PC-9 (cell line): ENCODE data around the gene IL16. TPM values are rescaled to one million over a fixed set of nuclear protein-coding genes. Genes with fewer than 3 reads are reported as not detected.

ENCODE experiments used
- BruUV-seq: library from RNA; stranded (reverse); fragments of 400-500 nt; replicated peaks from 2 replicates; lab custom pipeline; 2021; lab: Mats Ljungman, UMichigan
- CTCF ChIA-PET: fragments of 300-600 bp; sonication (Branson Sonifier 250); formaldehyde crosslinking; loops from one replicate; lab custom pipeline; 2022; ENCODE audit warnings: antibody characterized with exemption; lab: Charles Lee
- POLR2A ChIA-PET: fragments of 300-600 bp; sonication (Branson Sonifier 250); formaldehyde crosslinking; loops from one replicate; lab custom pipeline; 2022; ENCODE audit warnings: antibody characterized with exemption; ENCODE audit not compliant: unreplicated experiment; lab: Charles Lee
- DNase-seq, 2 experiments: peaks; one replicate each; pipeline versions ENCODE4 v3.0.0 to v3.0.0-alpha.2; 2015 to 2022; ENCODE audit warnings: mixed read lengths in 1 of 2
- H2AFZ ChIP-seq: fragments of 200-600 bp; sonication (generic); 2 replicates; pipeline ENCODE4 v1.8.1; 2017; ENCODE audit warnings: antibody characterized with exemption
- H3F3A ChIP-seq: fragments of 200-600 bp; sonication (generic); 2 replicates; pipeline ENCODE4 v1.8.1; 2017; ENCODE audit warnings: antibody characterized with exemption, mild to moderate bottlenecking, low read depth; ENCODE audit not compliant: insufficient read depth
- H3K27ac ChIP-seq: fragments of 200-600 bp; sonication (generic); 2 replicates; pipeline ENCODE4 v1.6.1; 2016; ENCODE audit warnings: mixed run types
- H3K27me3 ChIP-seq: fragments of 200-600 bp; sonication (generic); 2 replicates; pipeline ENCODE4 v1.6.1; 2016; ENCODE audit warnings: low read depth, mixed run types; ENCODE audit not compliant: insufficient read depth
- H3K36me3 ChIP-seq: fragments of 200-600 bp; sonication (generic); 2 replicates; pipeline ENCODE4 v1.6.1; 2016; ENCODE audit warnings: low read depth, mixed run types
- H3K4me1 ChIP-seq: fragments of 200-600 bp; sonication (generic); replicated peaks from 2 replicates; pipeline ENCODE4 v1.6.1; 2016; ENCODE audit warnings: mixed run types; ENCODE audit not compliant: insufficient read depth
- H3K4me2 ChIP-seq: fragments of 200-600 bp; sonication (generic); 2 replicates; pipeline ENCODE4 v1.6.1; 2017; ENCODE audit warnings: mixed run types
- H3K4me3 ChIP-seq: fragments of 200-600 bp; sonication (generic); 2 replicates; pipeline ENCODE4 v1.6.1; 2016; ENCODE audit warnings: mixed run types
- H3K79me2 ChIP-seq: fragments of 200-600 bp; sonication (generic); 2 replicates; pipeline ENCODE4 v1.6.1; 2017; ENCODE audit warnings: low read depth, mixed run types
- H3K9me2 ChIP-seq: fragments of 200-600 bp; sonication (generic); 2 replicates; pipeline ENCODE4 v1.8.1; 2017; ENCODE audit warnings: mild to moderate bottlenecking; ENCODE audit not compliant: insufficient read depth
- H3K9me3 ChIP-seq: fragments of 200-600 bp; sonication (generic); 2 replicates; pipeline ENCODE4 v1.8.1; 2016; ENCODE audit warnings: low read depth; ENCODE audit not compliant: insufficient read depth
- H4K20me1 ChIP-seq: fragments of 200-600 bp; sonication (generic); 2 replicates; pipeline ENCODE4 v1.8.1; 2017; ENCODE audit not compliant: insufficient read depth
- CTCF ChIP-seq: fragments of 200-600 bp; sonication (generic); conservative IDR thresholded peaks from 2 replicates; pipeline ENCODE4 v1.6.1; 2017; ENCODE audit warnings: mixed run types, antibody characterized with exemption, mild to moderate bottlenecking, moderate library complexity
- EZH2 ChIP-seq: fragments of 200-600 bp; sonication (generic); IDR thresholded peaks from 2 replicates; pipeline ENCODE4 v1.8.0; 2017; ENCODE audit warnings: antibody characterized with exemption, low read depth
- intact Hi-C: fragments of 100-400 bp; cut with micrococcal nuclease; formaldehyde crosslinking; loops from one replicate; pipeline ENCODE4 v1.10.0; 2022; ENCODE audit not compliant: unreplicated experiment
- total RNA-seq: library from RNA; stranded (reverse); gene quantifications from 2 replicates; pipeline ENCODE4 v1.2.3, GENCODE V29; 2021

The IL16 gene
- total RNA-seq, 1 experiment from 2014 or later, result 0.50 TPM

DNA sequence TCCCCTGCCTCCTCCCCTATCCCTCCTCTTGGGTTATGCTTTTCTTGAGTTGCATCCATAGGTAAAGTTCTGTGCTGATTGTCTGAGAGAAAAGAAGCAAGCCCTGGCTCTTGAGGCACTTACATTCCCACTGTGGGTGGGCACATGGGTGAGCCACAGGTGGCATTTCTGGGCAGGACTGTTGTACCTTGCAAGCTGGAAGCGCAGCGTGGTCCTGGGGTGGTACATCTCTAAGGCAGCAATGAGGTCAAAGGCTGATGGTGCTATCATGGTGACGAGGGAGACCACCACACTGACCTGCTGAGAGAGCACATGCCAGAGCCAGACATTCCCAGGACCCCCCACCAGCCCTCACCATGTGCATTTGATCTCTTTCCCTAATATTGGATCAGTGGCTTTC lies 152.6 kb downstream of the IL16 start:
- POLR2A ChIA-PET, result no interaction called here
- Histone ChIP-seq H4K20me1 (no peaks in the 10 kb centered on the region), H3K4me1 (no peaks in the 10 kb centered on the region), H3K9me3 (no peaks in the 10 kb centered on the region), H2AFZ (no peak overlapping the region), H3K9me2 (no peaks in the 10 kb centered on the region), H3K36me3 (no peaks in the 10 kb centered on the region), H3K4me3 (no peak overlapping the region), H3F3A (no peaks in the 10 kb centered on the region), H3K4me2 (no peak overlapping the region), H3K27me3 (peaks cover 22% of the 10 kb centered on the region), H3K79me2 (no peaks in the 10 kb centered on the region), H3K27ac (no peak overlapping the region)
- no TSS peak for BruUV-seq
- DNase-seq, result no peak
- intact Hi-C loops, result no loop called here
- CTCF ChIA-PET, result no interaction called here
- no peak for TF ChIP-seq CTCF
- TF ChIP-seq EZH2, result no peak

DNA sequence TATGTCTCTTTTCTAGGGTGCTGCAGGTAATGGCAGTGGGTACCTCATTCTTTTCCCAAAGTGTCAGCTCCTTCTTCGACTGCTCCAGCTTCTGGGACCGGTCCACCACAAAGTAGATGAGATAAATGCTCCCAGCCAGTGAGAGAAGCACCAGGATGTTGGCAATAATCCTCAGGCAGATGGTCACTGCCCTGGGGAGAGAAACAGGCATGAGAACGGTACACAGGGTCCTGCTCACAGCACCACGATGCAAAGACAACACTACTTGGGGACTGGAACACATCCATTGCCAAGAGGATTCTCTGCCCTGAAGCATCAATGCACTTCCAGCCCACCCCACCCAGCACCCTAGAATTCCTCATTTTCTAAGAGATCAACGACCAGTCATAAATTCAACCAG lies 155.0 kb downstream of the IL16 start:
- Histone ChIP-seq H3K4me3 (no peak overlapping the region), H3K4me1 (no peaks in the 10 kb centered on the region), H3K79me2 (no peaks in the 10 kb centered on the region), H4K20me1 (no peaks in the 10 kb centered on the region), H3F3A (no peaks in the 10 kb centered on the region), H3K36me3 (no peaks in the 10 kb centered on the region), H3K9me2 (no peaks in the 10 kb centered on the region), H3K4me2 (no peak overlapping the region), H3K27me3 (peaks cover 22% of the 10 kb centered on the region), H3K9me3 (no peaks in the 10 kb centered on the region), H3K27ac (no peak overlapping the region), H2AFZ (no peak overlapping the region)
- CTCF ChIA-PET, result no interaction called here
- TF ChIP-seq CTCF (no peak), EZH2 (no peak)
- BruUV-seq, result no TSS peak
- intact Hi-C loops, result no loop called here
- DNase-seq, result no peak
- POLR2A ChIA-PET, result no interaction called here

DNA sequence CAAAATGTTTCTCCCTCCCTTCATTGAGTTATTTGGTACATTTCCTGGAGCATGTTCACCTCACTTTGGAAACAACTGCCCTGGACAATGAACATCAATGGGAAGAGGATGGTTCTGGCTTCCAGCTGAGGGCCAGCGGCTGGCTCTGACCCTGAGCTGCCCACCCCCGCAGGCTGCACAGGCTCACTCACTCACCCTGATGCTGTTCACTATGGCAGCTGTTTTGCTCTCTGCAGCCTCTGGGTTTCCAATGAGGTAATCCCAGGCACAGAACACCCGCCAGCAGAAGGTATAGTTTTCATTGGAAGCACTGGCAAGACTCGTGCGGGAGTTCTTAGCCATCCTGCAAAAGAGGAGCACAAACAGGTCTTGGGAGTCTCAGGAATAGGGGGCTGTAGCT lies 159.6 kb downstream of the IL16 start:
- no TSS peak for BruUV-seq
- Histone ChIP-seq H3K36me3 (no peaks in the 10 kb centered on the region), H3K9me2 (no peaks in the 10 kb centered on the region), H3K79me2 (no peaks in the 10 kb centered on the region), H3K27me3 (peaks cover 25% of the 10 kb centered on the region), H3K4me1 (no peaks in the 10 kb centered on the region), H3F3A (no peaks in the 10 kb centered on the region), H3K4me2 (no peak overlapping the region), H3K4me3 (no peak overlapping the region), H4K20me1 (no peaks in the 10 kb centered on the region), H3K9me3 (no peaks in the 10 kb centered on the region), H3K27ac (no peak overlapping the region), H2AFZ (no peak overlapping the region)
- DNase-seq, result no peak
- POLR2A ChIA-PET, result no interaction called here
- intact Hi-C loops, result no loop called here
- TF ChIP-seq CTCF (no peak), EZH2 (no peak)
- CTCF ChIA-PET, result no interaction called here
